Bone marrow (tissue), 2 donors: ENCODE measurements around the gene SAE1.
"Not testable (repeated sequence)": the region's sequence is repeated elsewhere in the genome, so short reads cannot be mapped to it uniquely, and the experiment has no call there.

ENCODE experiments used
- DNase-seq, 2 donors: peaks; one replicate each; lab custom pipeline; 2025; lab: John Stamatoyannopoulos, UW

Gene SAE1

GRCh38 chr19:47130120-47130588 is 481 bp upstream of the SAE1 start:
- DNase-seq: no peak

- no peak for DNase-seq
These were observed 1.7 kb downstream of the SAE1 start for GRCh38 chr19:47132194-47132852.

- no peak for DNase-seq
These were observed 2.4 kb downstream of the SAE1 start for GRCh38 chr19:47133021-47133471.

- DNase-seq: no peak
These were observed 3.9 kb downstream of the SAE1 start for GRCh38 chr19:47134545-47134944.

GRCh38 chr19:47135156-47135555 is 4.5 kb downstream of the SAE1 start:
- no peak for DNase-seq

- not testable (repeated sequence) for DNase-seq
These were observed 10.6 kb downstream of the SAE1 start for GRCh38 chr19:47141252-47141651.

GRCh38 chr19:47141695-47142094 is 11.1 kb downstream of the SAE1 start:
- no peak for DNase-seq

GRCh38 chr19:47142779-47143178 is 12.1 kb downstream of the SAE1 start:
- DNase-seq: no peak

GRCh38 chr19:47143322-47144073 is 12.9 kb downstream of the SAE1 start:
- no peak for DNase-seq

- DNase-seq: no peak
These were observed 14.0 kb downstream of the SAE1 start for GRCh38 chr19:47144630-47145029.

- DNase-seq: no peak
These were observed 15.2 kb downstream of the SAE1 start for GRCh38 chr19:47145639-47146486.

GRCh38 chr19:47146920-47147319 is 16.3 kb downstream of the SAE1 start:
- no peak for DNase-seq

- no peak for DNase-seq
These were observed 21.0 kb downstream of the SAE1 start for GRCh38 chr19:47151627-47152026.

GRCh38 chr19:47152205-47152604 is 21.6 kb downstream of the SAE1 start:
- DNase-seq: no peak

- no peak for DNase-seq
These were observed 22.0 kb downstream of the SAE1 start for GRCh38 chr19:47152632-47153031.

GRCh38 chr19:47153266-47153665 is 22.6 kb downstream of the SAE1 start:
- DNase-seq: no peak

GRCh38 chr19:47155148-47155547 is 24.5 kb downstream of the SAE1 start:
- no peak for DNase-seq

- peak in 1 of 2 donors; percentile 19 for DNase-seq
These were observed 26.3 kb downstream of the SAE1 start for GRCh38 chr19:47156861-47157430.

GRCh38 chr19:47157431-47158321 is 27.0 kb downstream of the SAE1 start:
- peak in 1 of 2 donors; percentile 39 for DNase-seq

- DNase-seq: no peak
These were observed 27.7 kb downstream of the SAE1 start for GRCh38 chr19:47158367-47158791.

GRCh38 chr19:47158879-47159503 is 28.4 kb downstream of the SAE1 start:
- DNase-seq: no peak
